K562 (cell line): ENCODE data around the gene KLK7. TPM values are rescaled to one million over a fixed set of nuclear protein-coding genes. Genes with fewer than 3 reads are reported as not detected.

Experiments
- C11orf30 ChIP-seq: fragments of 450-650 bp; IDR thresholded peaks from 2 replicates; pipeline ENCODE4 v1.6.1; 2016; ENCODE audit warnings: low read depth, mild to moderate bottlenecking
- CBFA2T2 ChIP-seq: fragments of 450-650 bp; conservative IDR thresholded peaks from 2 replicates; pipeline ENCODE4 v1.6.1; 2017; ENCODE audit warnings: mild to moderate bottlenecking
- FOS ChIP-seq: IDR thresholded peaks from 3 replicates; pipeline ENCODE4 v1.6.1; 2011; ENCODE audit not compliant: insufficient read length; ENCODE audit errors: extremely low read depth
- PHF20 ChIP-seq: fragments of 450-650 bp; IDR thresholded peaks from 2 replicates; pipeline ENCODE4 v1.6.1; 2018; ENCODE audit not compliant: partially characterized antibody
- SIN3B ChIP-seq: fragments of 450-650 bp; IDR thresholded peaks from 2 replicates; pipeline ENCODE4 v1.6.1; 2017; ENCODE audit warnings: low read depth, mild to moderate bottlenecking, moderate library complexity
- TOE1 ChIP-seq, 2 experiments: fragments of 450-650 bp in 1 of 2; sonication (generic) in 1 of 2; formaldehyde crosslinking in 1 of 2; IDR thresholded peaks; 2 replicates each; pipeline versions ENCODE4 v1.7.1 to v1.8.0; 2016 to 2022; ENCODE audit warnings: borderline replicate concordance in 2 of 2, mild to moderate bottlenecking in 2 of 2, antibody characterized with exemption in 1 of 2, inconsistent platforms in 1 of 2, low read depth in 1 of 2, missing genetic modification reagents in 1 of 2, moderate library complexity in 1 of 2
- YY1 ChIP-seq, 3 experiments: IDR thresholded peaks; 2 replicates each; pipeline ENCODE4 v1.6.1; 2011; ENCODE audit warnings: low read length in 2 of 3, mild to moderate bottlenecking in 2 of 3, moderate library complexity in 2 of 3, borderline replicate concordance in 1 of 3, control low read depth in 1 of 3, low read depth in 1 of 3; ENCODE audit not compliant: insufficient read depth in 3 of 3, insufficient replicate concordance in 2 of 3, control insufficient read depth in 1 of 3, insufficient read length in 1 of 3; ENCODE audit errors: extremely low read depth in 1 of 3
- polyA plus RNA-seq, 8 experiments: library from polyadenylated mRNA; depleted of rRNA in 4 of 8; stranded (reverse) in 5 of 8; unstranded in 3 of 8; fragments of >200 nt; fragmentation: Nextera tagmentation in 2 of 8; fragmentation: Illumina TruSeq in 1 of 8; extraction: Ambion mirVana in 2 of 8; extraction: Trizol in 1 of 8; gene quantifications; 2 replicates each; pipeline versions ENCODE4 v1.2.1 to v1.2.3, GENCODE V29; 2011 to 2014; ENCODE audit warnings: inconsistent platforms in 1 of 8, missing spikeins in 1 of 8
- total RNA-seq, 7 experiments: library from RNA; depleted of rRNA in 6 of 7; stranded (reverse); fragments of >200 nt in 6 of 7; fragmentation: Illumina TruSeq in 2 of 7; extraction: Trizol in 2 of 7; gene quantifications; 2 replicates each; pipeline versions ENCODE4 v1.2.1 to v1.2.3, GENCODE V29; 2011 to 2021; ENCODE audit warnings: low replicate concordance in 1 of 7
- TF ChIP-seq, protein P1 (sequence below): fragments of 250-450 bp; sonication (Bioruptor Pico); IDR thresholded peaks from 2 replicates; pipeline ENCODE4 v1.4.0; 2020
- TF ChIP-seq, protein P2 (sequence below): fragments of 450-650 bp; IDR thresholded peaks from 2 replicates; pipeline ENCODE4 v1.6.1; 2014; ENCODE audit warnings: low read depth, mild to moderate bottlenecking, moderate library complexity, borderline replicate concordance
- TF ChIP-seq, protein P3 (sequence below), 2 experiments: fragments of 450-650 bp in 1 of 2; sonication (generic) in 1 of 2; formaldehyde crosslinking in 1 of 2; IDR thresholded peaks in 1 of 2; conservative IDR thresholded peaks in 1 of 2; 2 replicates each; pipeline versions ENCODE4 v1.6.1 to v1.8.1; 2016 to 2023; ENCODE audit warnings: mild to moderate bottlenecking in 2 of 2, moderate library complexity in 2 of 2, inconsistent platforms in 1 of 2, missing genetic modification reagents in 1 of 2
- TF ChIP-seq, protein P4 (sequence below): fragments of 250-450 bp; sonication (Bioruptor Pico); IDR thresholded peaks from 2 replicates; pipeline ENCODE4 v1.9.0; 2021; ENCODE audit warnings: mild to moderate bottlenecking
- TF ChIP-seq, protein P5 (sequence below): fragments of 250-450 bp; sonication (Bioruptor Pico); IDR thresholded peaks from 2 replicates; pipeline ENCODE4 v1.8.0; 2021; ENCODE audit warnings: moderate library complexity, mild to moderate bottlenecking, inconsistent platforms

Gene KLK7
- total and polyA plus RNA-seq, 9 of the 15 experiments (the other 6 are each of a cell fraction or from before 2014, with no cell fraction given), result 0.03 TPM; not detected in 8

DNA sequence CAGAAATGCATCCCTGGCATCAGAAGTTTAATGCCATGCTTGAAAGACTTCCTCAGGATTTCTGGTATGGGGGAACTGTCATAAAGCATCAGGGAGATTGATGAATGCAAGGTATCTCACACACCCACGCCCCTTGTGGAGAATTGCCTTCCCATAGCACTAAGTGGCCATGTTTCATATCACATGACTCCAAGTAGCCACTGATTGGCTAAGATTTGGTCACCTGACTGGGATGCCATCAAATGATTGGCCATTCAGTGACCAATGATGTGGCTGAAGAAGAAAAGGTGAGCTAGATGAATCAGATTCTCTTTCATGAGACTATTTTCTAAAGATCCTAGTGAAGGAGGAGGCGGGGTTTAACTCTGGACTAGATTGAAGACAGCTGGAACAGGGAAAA lies 10.4 kb upstream of the KLK7 start (continued):
- TF ChIP-seq, protein P1, sequence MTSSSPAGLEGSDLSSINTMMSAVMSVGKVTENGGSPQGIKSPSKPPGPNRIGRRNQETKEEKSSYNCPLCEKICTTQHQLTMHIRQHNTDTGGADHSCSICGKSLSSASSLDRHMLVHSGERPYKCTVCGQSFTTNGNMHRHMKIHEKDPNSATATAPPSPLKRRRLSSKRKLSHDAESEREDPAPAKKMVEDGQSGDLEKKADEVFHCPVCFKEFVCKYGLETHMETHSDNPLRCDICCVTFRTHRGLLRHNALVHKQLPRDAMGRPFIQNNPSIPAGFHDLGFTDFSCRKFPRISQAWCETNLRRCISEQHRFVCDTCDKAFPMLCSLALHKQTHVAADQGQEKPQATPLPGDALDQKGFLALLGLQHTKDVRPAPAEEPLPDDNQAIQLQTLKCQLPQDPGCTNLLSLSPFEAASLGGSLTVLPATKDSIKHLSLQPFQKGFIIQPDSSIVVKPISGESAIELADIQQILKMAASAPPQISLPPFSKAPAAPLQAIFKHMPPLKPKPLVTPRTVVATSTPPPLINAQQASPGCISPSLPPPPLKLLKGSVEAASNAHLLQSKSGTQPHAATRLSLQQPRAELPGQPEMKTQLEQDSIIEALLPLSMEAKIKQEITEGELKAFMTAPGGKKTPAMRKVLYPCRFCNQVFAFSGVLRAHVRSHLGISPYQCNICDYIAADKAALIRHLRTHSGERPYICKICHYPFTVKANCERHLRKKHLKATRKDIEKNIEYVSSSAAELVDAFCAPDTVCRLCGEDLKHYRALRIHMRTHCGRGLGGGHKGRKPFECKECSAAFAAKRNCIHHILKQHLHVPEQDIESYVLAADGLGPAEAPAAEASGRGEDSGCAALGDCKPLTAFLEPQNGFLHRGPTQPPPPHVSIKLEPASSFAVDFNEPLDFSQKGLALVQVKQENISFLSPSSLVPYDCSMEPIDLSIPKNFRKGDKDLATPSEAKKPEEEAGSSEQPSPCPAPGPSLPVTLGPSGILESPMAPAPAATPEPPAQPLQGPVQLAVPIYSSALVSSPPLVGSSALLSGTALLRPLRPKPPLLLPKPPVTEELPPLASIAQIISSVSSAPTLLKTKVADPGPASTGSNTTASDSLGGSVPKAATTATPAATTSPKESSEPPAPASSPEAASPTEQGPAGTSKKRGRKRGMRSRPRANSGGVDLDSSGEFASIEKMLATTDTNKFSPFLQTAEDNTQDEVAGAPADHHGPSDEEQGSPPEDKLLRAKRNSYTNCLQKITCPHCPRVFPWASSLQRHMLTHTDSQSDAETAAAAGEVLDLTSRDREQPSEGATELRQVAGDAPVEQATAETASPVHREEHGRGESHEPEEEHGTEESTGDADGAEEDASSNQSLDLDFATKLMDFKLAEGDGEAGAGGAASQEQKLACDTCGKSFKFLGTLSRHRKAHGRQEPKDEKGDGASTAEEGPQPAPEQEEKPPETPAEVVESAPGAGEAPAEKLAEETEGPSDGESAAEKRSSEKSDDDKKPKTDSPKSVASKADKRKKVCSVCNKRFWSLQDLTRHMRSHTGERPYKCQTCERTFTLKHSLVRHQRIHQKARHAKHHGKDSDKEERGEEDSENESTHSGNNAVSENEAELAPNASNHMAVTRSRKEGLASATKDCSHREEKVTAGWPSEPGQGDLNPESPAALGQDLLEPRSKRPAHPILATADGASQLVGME (CRISPR knock-in tag), result no peak
- TF ChIP-seq, protein P2, sequence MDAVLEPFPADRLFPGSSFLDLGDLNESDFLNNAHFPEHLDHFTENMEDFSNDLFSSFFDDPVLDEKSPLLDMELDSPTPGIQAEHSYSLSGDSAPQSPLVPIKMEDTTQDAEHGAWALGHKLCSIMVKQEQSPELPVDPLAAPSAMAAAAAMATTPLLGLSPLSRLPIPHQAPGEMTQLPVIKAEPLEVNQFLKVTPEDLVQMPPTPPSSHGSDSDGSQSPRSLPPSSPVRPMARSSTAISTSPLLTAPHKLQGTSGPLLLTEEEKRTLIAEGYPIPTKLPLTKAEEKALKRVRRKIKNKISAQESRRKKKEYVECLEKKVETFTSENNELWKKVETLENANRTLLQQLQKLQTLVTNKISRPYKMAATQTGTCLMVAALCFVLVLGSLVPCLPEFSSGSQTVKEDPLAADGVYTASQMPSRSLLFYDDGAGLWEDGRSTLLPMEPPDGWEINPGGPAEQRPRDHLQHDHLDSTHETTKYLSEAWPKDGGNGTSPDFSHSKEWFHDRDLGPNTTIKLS, result no peak
- TF ChIP-seq TOE1 (IDR thresholded peaks at IDR 0.05; ENCODE audit: borderline replicate concordance) (peak; percentile 93), TOE1 (CRISPR knock-in tag; IDR thresholded peaks at IDR 0.05; ENCODE audit: borderline replicate concordance, low read depth) (no peak), SIN3B (0 out of 2 replicates have a peak, but pooled peaks have one; percentile 12), FOS (peak; percentile 83), PHF20 (peak; percentile 87), C11orf30 (peak; percentile 34; the same call in 1 of the 2 replicates), YY1 (IDR thresholded peaks at IDR 0.05; ENCODE audit: borderline replicate concordance in 1 of 3, control insufficient read depth in 1 of 3, extremely low read depth in 1 of 3, insufficient read depth in 3 of 3, insufficient read length in 1 of 3, insufficient replicate concordance in 2 of 3, low read depth in 1 of 3, low read length in 2 of 3) (peak; percentile 17 to 89 (median 31)), CBFA2T2 (peak; percentile 81)
- TF ChIP-seq, protein P3, sequence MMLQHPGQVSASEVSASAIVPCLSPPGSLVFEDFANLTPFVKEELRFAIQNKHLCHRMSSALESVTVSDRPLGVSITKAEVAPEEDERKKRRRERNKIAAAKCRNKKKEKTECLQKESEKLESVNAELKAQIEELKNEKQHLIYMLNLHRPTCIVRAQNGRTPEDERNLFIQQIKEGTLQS (IDR thresholded peaks at IDR 0.05), result 0 out of 2 replicates have a peak, but pooled peaks have one; percentile 11
- TF ChIP-seq, protein P3 (CRISPR knock-in tag; conservative IDR thresholded peaks at IDR 0.05), result no peak
- TF ChIP-seq, protein P4, sequence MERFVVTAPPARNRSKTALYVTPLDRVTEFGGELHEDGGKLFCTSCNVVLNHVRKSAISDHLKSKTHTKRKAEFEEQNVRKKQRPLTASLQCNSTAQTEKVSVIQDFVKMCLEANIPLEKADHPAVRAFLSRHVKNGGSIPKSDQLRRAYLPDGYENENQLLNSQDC, result no peak
- TF ChIP-seq, protein P5, sequence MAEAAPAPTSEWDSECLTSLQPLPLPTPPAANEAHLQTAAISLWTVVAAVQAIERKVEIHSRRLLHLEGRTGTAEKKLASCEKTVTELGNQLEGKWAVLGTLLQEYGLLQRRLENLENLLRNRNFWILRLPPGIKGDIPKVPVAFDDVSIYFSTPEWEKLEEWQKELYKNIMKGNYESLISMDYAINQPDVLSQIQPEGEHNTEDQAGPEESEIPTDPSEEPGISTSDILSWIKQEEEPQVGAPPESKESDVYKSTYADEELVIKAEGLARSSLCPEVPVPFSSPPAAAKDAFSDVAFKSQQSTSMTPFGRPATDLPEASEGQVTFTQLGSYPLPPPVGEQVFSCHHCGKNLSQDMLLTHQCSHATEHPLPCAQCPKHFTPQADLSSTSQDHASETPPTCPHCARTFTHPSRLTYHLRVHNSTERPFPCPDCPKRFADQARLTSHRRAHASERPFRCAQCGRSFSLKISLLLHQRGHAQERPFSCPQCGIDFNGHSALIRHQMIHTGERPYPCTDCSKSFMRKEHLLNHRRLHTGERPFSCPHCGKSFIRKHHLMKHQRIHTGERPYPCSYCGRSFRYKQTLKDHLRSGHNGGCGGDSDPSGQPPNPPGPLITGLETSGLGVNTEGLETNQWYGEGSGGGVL, result no peak
